DOHH2 (cell line): ENCODE measurements around the gene PLEKHN1.
A peak's percentile ranks its signal among the peaks of the same experiment; 100 is the strongest.

ENCODE experiments used
- H3F3A ChIP-seq: fragments of 200-600 bp; sonication (generic), shearing (Covaris generic); 2 replicates; pipeline ENCODE4 v1.6.0; 2016; ENCODE audit warnings: antibody characterized with exemption, mild to moderate bottlenecking; ENCODE audit not compliant: control insufficient read depth, insufficient read depth
- H3K27ac ChIP-seq: fragments of 200-600 bp; sonication (generic); 2 replicates; pipeline ENCODE4 v1.5.1; 2014; ENCODE audit warnings: low read depth, mild to moderate bottlenecking, low read length, moderate library complexity
- H3K27me3 ChIP-seq: fragments of 200-600 bp; sonication (generic); 2 replicates; pipeline ENCODE4 v1.6.1; 2014; ENCODE audit warnings: mild to moderate bottlenecking, low read length, mixed read lengths; ENCODE audit not compliant: control insufficient read depth
- H3K36me3 ChIP-seq: fragments of 200-600 bp; sonication (generic); 2 replicates; pipeline ENCODE4 v1.6.1; 2014; ENCODE audit warnings: mild to moderate bottlenecking, low read length, moderate library complexity, mixed read lengths; ENCODE audit not compliant: control insufficient read depth
- H3K4me1 ChIP-seq: fragments of 200-600 bp; sonication (generic); 2 replicates; pipeline ENCODE4 v1.6.1; 2014; ENCODE audit warnings: mild to moderate bottlenecking, low read length, mixed read lengths; ENCODE audit not compliant: control insufficient read depth
- H3K4me2 ChIP-seq: fragments of 200-600 bp; sonication (generic); 2 replicates; pipeline ENCODE4 v1.6.0; 2014; ENCODE audit warnings: mild to moderate bottlenecking, low read length, moderate library complexity
- H3K4me3 ChIP-seq: fragments of 200-600 bp; sonication (generic); 2 replicates; pipeline ENCODE4 v1.5.1; 2014; ENCODE audit warnings: mild to moderate bottlenecking, low read length, mixed read lengths
- H3K79me2 ChIP-seq: fragments of 200-600 bp; sonication (generic); 2 replicates; pipeline ENCODE4 v1.6.1; 2014; ENCODE audit warnings: mild to moderate bottlenecking, low read length, mixed read lengths; ENCODE audit not compliant: control insufficient read depth
- H3K9me2 ChIP-seq: fragments of 200-600 bp; sonication (generic); replicated peaks from 2 replicates; pipeline ENCODE4 v1.6.1; 2014; ENCODE audit warnings: mild to moderate bottlenecking, low read length, mixed read lengths; ENCODE audit not compliant: control insufficient read depth
- H3K9me3 ChIP-seq: fragments of 200-600 bp; sonication (generic); 2 replicates; pipeline ENCODE4 v1.6.1; 2014; ENCODE audit warnings: antibody characterized with exemption, low read length, mixed read lengths; ENCODE audit not compliant: control insufficient read depth, insufficient read depth
- H4K20me1 ChIP-seq: fragments of 200-600 bp; sonication (generic); 2 replicates; pipeline ENCODE4 v1.6.0; 2014; ENCODE audit warnings: low read depth, mild to moderate bottlenecking, antibody characterized with exemption, low read length, moderate library complexity; ENCODE audit not compliant: control insufficient read depth, insufficient read depth
- CTCF ChIP-seq: fragments of 200-600 bp; sonication (generic); IDR thresholded peaks from one replicate; pipeline ENCODE4 v1.5.1; 2014; ENCODE audit warnings: antibody characterized with exemption, mild to moderate bottlenecking, low read depth, low read length; ENCODE audit not compliant: poor library complexity, severe bottlenecking
- EZH2phosphoT487 ChIP-seq: fragments of 200-600 bp; sonication (generic); IDR thresholded peaks from 2 replicates; pipeline ENCODE4 v1.6.1; 2017; ENCODE audit warnings: borderline replicate concordance, mild to moderate bottlenecking, antibody characterized with exemption, low read length, moderate library complexity, mixed read lengths

Gene PLEKHN1

GRCh38 chr1:920521-920920 is 45.8 kb upstream of the PLEKHN1 start:
- Histone ChIP-seq H3K27ac (no peak overlapping the region), H3K9me3 (no peaks in the 10 kb centered on the region), H4K20me1 (no peaks in the 10 kb centered on the region), H3F3A (no peaks in the 10 kb centered on the region), H3K27me3 (peaks cover 56% of the 10 kb centered on the region), H3K4me3 (no peak overlapping the region), H3K79me2 (no peaks in the 10 kb centered on the region), H3K9me2 (no peaks in the 10 kb centered on the region), H3K36me3 (no peaks in the 10 kb centered on the region), H3K4me2 (peak overlapping the region; percentile 47), H3K4me1 (peaks cover 20% of the 10 kb centered on the region)
- TF ChIP-seq EZH2phosphoT487 (no peak), CTCF (no peak)

DNA sequence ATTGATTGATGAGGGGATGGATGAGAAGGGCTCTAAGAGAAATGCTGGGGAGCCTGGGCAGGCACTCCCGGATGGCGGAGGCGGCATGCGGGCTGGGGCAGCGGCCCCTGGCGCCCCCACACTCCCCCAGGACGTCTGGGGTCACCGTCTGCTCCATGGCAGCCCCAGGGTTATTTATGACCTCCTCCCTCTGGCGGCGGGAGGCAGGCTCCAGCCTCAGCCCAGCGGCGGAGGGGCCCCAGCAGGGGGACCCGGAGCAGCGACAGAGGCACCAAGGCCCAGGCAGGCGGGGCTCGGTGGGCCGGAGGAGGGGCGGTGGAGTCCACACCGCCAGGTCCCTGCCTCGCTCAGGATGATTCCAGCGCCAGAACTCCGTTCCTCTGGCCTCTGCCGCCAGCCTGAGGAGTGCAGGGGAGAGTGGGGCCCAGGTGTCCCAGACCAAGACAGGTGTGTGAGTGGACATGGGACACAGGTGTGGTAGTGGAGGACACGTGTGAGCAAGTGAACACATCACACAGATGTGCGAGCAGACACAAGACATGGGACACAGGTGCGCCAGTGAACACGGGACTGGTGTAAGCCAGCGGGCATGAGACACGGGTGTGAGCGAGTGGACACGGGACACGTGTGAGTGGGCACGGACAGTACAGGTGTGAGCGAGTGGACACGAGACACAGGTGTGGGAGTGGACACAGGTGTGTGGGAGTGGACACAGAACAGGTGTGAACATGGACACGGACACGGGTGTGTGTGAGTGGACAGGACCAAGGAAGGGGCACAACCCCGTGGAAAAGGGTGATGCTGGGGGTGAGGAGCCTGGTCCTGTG is 45.1 kb upstream of the PLEKHN1 start:
- peak overlapping the region; percentile 5; the same call in 1 of the 2 replicates for H3K4me3 ChIP-seq
- peaks cover 59% of the 10 kb centered on the region for H3K27me3 ChIP-seq
- H3K4me2 ChIP-seq, result peak overlapping the region; percentile 47

GRCh38 chr1:923131-923990 is 42.9 kb upstream of the PLEKHN1 start, which contains the start of gene SAMD11:
SAMD11 (plus strand) TSS chr1:923923; CDS start chr1:924432, 509 bp downstream.
- H3K36me3 ChIP-seq, result no peaks in the 10 kb centered on the region
- peaks cover 65% of the 10 kb centered on the region for H3K27me3 ChIP-seq
- no peaks in the 10 kb centered on the region for H3K9me3 ChIP-seq
- H3K4me2 ChIP-seq, result peak within 1 kb of the TSS; percentile 55
- TF ChIP-seq EZH2phosphoT487, result no peak; the same call in 1 of the 2 replicates
- no peak for TF ChIP-seq CTCF
- no peaks in the 10 kb centered on the region for H3K9me2 ChIP-seq
- peak within 1 kb of the TSS; percentile 17; the same call in 1 of the 2 replicates for H3K4me3 ChIP-seq
- H3K27ac ChIP-seq, result no peak within 1 kb of the TSS
- no peaks in the 10 kb centered on the region for H3F3A ChIP-seq
- H3K79me2 ChIP-seq, result no peaks in the 10 kb centered on the region
- no peaks in the 10 kb centered on the region; the same call in 1 of the 2 replicates for H4K20me1 ChIP-seq
- H3K4me1 ChIP-seq, result peaks cover 20% of the 10 kb centered on the region

More for the DNA sequence above, 45.1 kb upstream of the PLEKHN1 start:
- H3K27ac ChIP-seq, result no peak overlapping the region
- no peaks in the 10 kb centered on the region for H3K36me3 ChIP-seq
- no peaks in the 10 kb centered on the region for H3K79me2 ChIP-seq
- no peaks in the 10 kb centered on the region for H3K9me3 ChIP-seq
- TF ChIP-seq CTCF (no peak), EZH2phosphoT487 (no peak)
- no peaks in the 10 kb centered on the region; the same call in 1 of the 2 replicates for H4K20me1 ChIP-seq
- peaks cover 20% of the 10 kb centered on the region for H3K4me1 ChIP-seq
- no peaks in the 10 kb centered on the region for H3K9me2 ChIP-seq
- H3F3A ChIP-seq, result no peaks in the 10 kb centered on the region
